Neural crest cell (in vitro differentiated cells): ENCODE data around the gene CPA1. TPM values are rescaled to one million over a fixed set of nuclear protein-coding genes. Genes with fewer than 3 reads are reported as not detected.

Experiments used
- DNase-seq: peaks from one replicate; pipeline ENCODE4 v3.0.0; 2021; ENCODE audit warnings: low read depth, mixed read lengths, low spot score
- H3K27ac Mint-ChIP-seq: one replicate; pipeline ENCODE4 v1.8.0; 2021; ENCODE audit warnings: mild to moderate bottlenecking, mixed read lengths; ENCODE audit not compliant: unreplicated experiment
- H3K27me3 Mint-ChIP-seq: 2 replicates; pipeline ENCODE4 v1.8.0; 2021; ENCODE audit warnings: low read depth, mild to moderate bottlenecking, mixed read lengths
- H3K36me3 Mint-ChIP-seq: 2 replicates; pipeline ENCODE4 v1.8.0; 2021; ENCODE audit warnings: low read depth, mild to moderate bottlenecking, mixed read lengths
- H3K4me1 Mint-ChIP-seq: 2 replicates; pipeline ENCODE4 v1.8.0; 2021; ENCODE audit warnings: mixed read lengths
- H3K4me3 Mint-ChIP-seq: one replicate; pipeline ENCODE4 v1.8.0; 2021; ENCODE audit warnings: mild to moderate bottlenecking, mixed read lengths
- H3K9me3 Mint-ChIP-seq: 2 replicates; pipeline ENCODE4 v1.8.0; 2021; ENCODE audit warnings: mixed read lengths
- total RNA-seq: library from RNA; stranded (reverse); gene quantifications from 2 replicates; pipeline ENCODE4 v1.2.1, GENCODE V29; 2021
- TF ChIP-seq, protein P1 (sequence below): fragments of 200-600 bp; sonication (generic); conservative IDR thresholded peaks from 2 replicates; pipeline ENCODE4 v1.5.0; 2021; ENCODE audit warnings: antibody characterized with exemption, mild to moderate bottlenecking

CPA1 gene
- total RNA-seq, 1 donor from 2014 or later, result not detected

DNA sequence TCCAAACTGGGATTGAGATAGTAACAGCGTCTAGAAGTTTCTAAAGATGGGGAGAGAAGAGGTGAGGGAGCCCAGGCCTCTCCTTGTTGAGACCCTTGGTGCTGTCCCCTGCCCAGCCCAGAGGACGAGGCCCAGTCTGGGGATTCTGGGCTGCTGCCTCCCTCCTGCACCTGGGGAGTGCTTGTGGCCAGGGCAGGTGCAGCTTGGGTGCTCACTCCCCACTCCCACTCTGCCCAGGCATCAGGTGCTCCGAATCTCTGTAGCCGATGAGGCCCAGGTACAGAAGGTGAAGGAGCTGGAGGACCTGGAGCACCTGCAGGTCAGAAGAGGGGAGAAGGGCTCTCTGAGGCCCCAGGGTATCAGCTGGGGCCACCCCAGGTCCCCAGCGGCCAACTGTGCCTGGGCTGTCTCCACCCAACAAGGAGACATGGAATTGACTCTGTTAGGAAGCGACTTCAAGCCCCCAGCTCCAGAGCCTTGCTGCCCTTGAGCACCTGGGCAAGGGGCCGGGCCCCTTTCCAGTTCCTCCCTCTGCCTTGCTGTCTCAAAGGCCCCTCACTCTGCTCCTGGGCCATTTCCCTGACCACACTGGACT is 664 bp downstream of the CPA1 start:
- H3K9me3 Mint-ChIP-seq, result peaks cover 5% of the 10 kb centered on the region
- H3K27me3 Mint-ChIP-seq, result no peaks in the 10 kb centered on the region
- DNase-seq, result no peak
- H3K4me3 Mint-ChIP-seq, result no peak overlapping the region
- peaks cover 19% of the 10 kb centered on the region for H3K4me1 Mint-ChIP-seq
- peaks cover 4% of the 10 kb centered on the region for H3K36me3 Mint-ChIP-seq
- TF ChIP-seq, protein P1, sequence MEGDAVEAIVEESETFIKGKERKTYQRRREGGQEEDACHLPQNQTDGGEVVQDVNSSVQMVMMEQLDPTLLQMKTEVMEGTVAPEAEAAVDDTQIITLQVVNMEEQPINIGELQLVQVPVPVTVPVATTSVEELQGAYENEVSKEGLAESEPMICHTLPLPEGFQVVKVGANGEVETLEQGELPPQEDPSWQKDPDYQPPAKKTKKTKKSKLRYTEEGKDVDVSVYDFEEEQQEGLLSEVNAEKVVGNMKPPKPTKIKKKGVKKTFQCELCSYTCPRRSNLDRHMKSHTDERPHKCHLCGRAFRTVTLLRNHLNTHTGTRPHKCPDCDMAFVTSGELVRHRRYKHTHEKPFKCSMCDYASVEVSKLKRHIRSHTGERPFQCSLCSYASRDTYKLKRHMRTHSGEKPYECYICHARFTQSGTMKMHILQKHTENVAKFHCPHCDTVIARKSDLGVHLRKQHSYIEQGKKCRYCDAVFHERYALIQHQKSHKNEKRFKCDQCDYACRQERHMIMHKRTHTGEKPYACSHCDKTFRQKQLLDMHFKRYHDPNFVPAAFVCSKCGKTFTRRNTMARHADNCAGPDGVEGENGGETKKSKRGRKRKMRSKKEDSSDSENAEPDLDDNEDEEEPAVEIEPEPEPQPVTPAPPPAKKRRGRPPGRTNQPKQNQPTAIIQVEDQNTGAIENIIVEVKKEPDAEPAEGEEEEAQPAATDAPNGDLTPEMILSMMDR, result no peak
- no peak overlapping the region for H3K27ac Mint-ChIP-seq

DNA sequence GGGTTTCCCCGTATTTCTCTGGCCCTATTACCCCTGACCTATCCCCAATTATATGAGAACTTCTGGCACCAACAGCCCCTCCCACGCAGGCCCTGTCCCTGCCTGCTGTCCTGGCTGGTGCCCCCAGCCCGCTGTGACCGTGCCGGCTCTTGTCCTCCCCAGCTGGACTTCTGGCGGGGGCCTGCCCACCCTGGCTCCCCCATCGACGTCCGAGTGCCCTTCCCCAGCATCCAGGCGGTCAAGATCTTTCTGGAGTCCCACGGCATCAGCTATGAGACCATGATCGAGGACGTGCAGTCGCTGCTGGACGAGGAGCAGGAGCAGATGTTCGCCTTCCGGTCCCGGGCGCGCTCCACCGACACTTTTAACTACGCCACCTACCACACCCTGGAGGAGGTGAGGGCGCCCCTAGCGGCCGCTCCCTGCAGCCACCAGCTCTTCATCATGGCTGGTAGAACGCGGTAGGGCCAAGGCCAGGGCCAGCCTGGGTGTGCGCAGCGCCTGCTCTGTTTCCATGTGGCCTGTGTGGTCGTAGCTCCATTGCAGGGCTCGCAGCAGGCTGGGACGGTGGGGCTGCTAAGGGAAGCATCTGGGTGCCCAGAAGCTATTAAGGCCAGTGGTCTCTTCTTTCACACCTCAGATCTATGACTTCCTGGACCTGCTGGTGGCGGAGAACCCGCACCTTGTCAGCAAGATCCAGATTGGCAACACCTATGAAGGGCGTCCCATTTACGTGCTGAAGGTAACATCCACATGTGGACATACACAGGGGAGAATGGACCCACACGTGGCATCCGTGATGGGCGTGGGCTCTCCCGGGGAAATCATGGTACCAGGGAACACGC is 1.4 kb downstream of the CPA1 start:
- Mint-ChIP-seq H3K36me3 (peaks cover under 1% of the 10 kb centered on the region), H3K4me3 (no peak overlapping the region), H3K9me3 (peaks cover 3% of the 10 kb centered on the region), H3K27me3 (no peaks in the 10 kb centered on the region), H3K4me1 (peaks cover 23% of the 10 kb centered on the region), H3K27ac (peak overlapping the region; percentile 50)
- TF ChIP-seq, protein P1, result peak; percentile 22
- no peak for DNase-seq

DNA sequence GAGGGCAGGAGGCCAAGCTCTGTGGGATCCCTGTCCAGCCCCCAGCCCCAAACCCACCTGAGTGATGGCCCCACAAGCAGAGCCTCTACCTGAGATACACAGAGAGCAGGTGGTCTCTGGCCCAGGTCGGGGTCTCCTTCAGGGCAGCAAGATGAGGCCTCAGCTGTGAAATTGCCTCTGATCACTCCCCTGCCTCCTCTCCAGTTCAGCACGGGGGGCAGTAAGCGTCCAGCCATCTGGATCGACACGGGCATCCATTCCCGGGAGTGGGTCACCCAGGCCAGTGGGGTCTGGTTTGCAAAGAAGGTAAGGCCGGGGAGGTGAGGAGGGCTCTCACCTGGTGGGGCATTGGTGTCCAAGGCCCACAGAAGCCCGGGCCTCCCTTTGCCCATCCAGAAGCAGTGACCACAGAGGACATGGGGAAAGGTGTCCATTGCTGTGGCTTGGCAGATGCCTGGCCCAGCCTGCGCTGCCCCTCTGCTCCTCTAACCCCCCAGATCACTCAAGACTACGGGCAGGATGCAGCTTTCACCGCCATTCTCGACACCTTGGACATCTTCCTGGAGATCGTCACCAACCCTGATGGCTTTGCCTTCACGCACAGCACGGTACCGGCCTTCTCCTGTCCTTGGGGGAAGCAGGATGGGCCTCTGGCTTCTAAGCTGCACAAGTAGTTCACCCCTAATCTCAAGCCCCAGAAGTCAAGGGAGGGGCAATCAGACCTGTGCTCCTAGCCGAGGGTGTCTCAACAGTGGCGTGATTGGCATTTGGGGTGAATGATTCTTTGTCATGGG is 3.1 kb downstream of the CPA1 start:
- Mint-ChIP-seq H3K4me3 (no peak overlapping the region), H3K36me3 (no peaks in the 10 kb centered on the region), H3K4me1 (peaks cover 36% of the 10 kb centered on the region), H3K27ac (no peak overlapping the region), H3K27me3 (no peaks in the 10 kb centered on the region), H3K9me3 (peaks cover 7% of the 10 kb centered on the region)
- TF ChIP-seq, protein P1, result no peak
- DNase-seq, result no peak

DNA sequence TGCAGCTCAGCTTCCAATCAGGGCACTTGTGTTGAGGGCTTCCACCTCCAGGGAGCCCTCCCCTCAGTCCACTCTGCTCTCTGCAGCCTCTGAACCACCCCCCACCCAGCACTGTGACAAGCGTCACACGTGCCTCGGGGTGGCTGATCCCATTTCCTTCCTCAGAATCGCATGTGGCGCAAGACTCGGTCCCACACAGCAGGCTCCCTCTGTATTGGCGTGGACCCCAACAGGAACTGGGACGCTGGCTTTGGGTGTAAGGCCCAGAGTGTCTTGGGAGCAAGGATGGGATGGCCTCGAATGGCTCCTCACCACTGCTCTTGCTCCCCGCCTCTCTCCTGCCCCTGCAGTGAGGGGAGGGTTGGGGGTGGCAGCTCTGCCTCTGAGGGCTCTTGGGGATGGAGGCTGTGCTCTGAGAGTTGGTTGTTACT is 4.1 kb downstream of the CPA1 start:
- Mint-ChIP-seq H3K9me3 (peaks cover 9% of the 10 kb centered on the region), H3K27ac (no peak overlapping the region), H3K4me1 (peaks cover 28% of the 10 kb centered on the region), H3K36me3 (peaks cover 2% of the 10 kb centered on the region), H3K27me3 (no peaks in the 10 kb centered on the region), H3K4me3 (no peak overlapping the region)
- no peak for DNase-seq
- TF ChIP-seq, protein P1, result no peak

DNA sequence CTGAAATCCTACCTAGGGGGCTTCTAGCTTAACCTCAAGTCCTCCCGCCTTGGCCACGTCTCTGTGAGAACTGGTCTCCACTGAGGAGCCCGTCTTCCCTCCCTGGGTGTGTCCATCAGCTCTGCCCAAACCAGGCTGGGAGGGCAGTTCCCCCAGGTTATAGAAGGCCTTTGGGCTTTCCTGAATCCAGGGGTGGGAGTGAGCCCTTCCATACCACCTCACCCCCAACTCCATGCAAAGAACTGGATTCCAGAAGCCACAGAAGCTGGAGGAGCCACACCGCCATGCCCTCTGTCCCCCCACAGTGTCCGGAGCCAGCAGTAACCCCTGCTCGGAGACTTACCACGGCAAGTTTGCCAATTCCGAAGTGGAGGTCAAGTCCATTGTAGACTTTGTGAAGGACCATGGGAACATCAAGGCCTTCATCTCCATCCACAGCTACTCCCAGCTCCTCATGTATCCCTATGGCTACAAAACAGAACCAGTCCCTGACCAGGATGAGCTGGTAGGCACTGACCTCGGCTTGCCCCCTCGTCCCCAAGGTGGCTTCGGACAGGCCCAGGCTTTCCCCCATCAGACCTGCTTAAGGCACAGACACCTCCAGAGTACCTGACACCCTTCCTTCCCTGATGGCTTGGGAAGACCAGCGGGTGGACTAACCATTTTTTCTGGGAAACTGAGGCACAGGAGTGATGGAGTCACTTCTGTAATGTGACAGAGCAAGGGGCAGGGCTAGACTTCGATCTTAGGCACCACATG is 4.7 kb downstream of the CPA1 start:
- no peak for DNase-seq
- Mint-ChIP-seq H3K4me1 (peaks cover 23% of the 10 kb centered on the region), H3K4me3 (no peak overlapping the region)

More for the DNA sequence above, 4.7 kb downstream of the CPA1 start:
- TF ChIP-seq, protein P1, result no peak
- Mint-ChIP-seq H3K9me3 (peaks cover 9% of the 10 kb centered on the region), H3K27me3 (no peaks in the 10 kb centered on the region), H3K27ac (peak overlapping the region; percentile 88), H3K36me3 (peaks cover 2% of the 10 kb centered on the region)
